Choroid plexus epithelial cell (primary cell): ENCODE results near the gene REEP3.

Experiments used
- DNase-seq: peaks from one replicate; pipeline ENCODE4 v3.0.0-alpha.2; 2010; ENCODE audit warnings: low read depth
- H3K4me3 ChIP-seq: 2 replicates; pipeline ENCODE4 v1.5.1; 2011; ENCODE audit warnings: low read depth, mild to moderate bottlenecking, control low read depth, low read length, moderate library complexity
- TF ChIP-seq, protein P1 (sequence below): conservative IDR thresholded peaks from 2 replicates; pipeline ENCODE4 v1.5.1; 2011; ENCODE audit warnings: low read depth, mild to moderate bottlenecking, control low read depth, inconsistent platforms, low read length, moderate library complexity

Gene REEP3

DNA sequence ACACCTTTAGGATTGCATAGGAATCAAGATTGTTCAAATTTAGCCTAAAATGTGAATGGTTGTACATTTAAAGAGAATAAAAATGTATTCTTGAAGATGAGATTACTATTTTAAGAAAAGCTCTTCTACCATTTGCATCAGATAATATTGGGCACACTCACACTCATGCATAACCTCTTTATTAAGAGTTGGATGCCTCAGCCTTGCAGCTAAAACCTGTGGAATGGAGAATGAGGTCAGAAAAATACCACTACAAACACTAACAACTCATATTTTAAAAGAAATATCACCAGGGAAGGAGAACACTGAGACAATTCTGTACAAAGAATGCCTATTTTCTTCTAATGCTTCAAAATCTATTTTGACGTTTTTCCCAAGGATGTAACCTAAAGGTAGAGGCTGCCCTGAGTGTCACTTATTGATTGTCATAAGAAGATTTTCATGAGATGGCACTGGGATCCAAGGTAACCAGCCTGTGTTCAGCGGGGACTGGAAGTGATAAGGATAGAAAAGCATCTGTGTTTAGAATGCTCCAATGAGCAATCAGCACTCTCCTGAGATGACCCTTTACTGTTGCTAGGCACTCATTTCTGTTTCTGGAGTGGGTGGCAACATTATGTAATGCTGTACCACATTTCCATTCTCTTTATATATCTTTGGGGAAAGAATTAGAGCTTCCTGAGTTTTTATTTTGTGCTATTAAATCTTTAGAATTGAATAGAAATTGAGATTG, 26.6 kb downstream of the REEP3 start:
- H3K4me3 ChIP-seq, result no peak overlapping the region
- peak; percentile 30 for DNase-seq
- TF ChIP-seq, protein P1, sequence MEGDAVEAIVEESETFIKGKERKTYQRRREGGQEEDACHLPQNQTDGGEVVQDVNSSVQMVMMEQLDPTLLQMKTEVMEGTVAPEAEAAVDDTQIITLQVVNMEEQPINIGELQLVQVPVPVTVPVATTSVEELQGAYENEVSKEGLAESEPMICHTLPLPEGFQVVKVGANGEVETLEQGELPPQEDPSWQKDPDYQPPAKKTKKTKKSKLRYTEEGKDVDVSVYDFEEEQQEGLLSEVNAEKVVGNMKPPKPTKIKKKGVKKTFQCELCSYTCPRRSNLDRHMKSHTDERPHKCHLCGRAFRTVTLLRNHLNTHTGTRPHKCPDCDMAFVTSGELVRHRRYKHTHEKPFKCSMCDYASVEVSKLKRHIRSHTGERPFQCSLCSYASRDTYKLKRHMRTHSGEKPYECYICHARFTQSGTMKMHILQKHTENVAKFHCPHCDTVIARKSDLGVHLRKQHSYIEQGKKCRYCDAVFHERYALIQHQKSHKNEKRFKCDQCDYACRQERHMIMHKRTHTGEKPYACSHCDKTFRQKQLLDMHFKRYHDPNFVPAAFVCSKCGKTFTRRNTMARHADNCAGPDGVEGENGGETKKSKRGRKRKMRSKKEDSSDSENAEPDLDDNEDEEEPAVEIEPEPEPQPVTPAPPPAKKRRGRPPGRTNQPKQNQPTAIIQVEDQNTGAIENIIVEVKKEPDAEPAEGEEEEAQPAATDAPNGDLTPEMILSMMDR, result no peak

- H3K4me3 ChIP-seq, result no peak overlapping the region
- TF ChIP-seq, protein P1, result no peak
- DNase-seq, result no peak
Observed at GRCh38 chr10:63548860-63549259, 27.7 kb downstream of the REEP3 start.

DNA sequence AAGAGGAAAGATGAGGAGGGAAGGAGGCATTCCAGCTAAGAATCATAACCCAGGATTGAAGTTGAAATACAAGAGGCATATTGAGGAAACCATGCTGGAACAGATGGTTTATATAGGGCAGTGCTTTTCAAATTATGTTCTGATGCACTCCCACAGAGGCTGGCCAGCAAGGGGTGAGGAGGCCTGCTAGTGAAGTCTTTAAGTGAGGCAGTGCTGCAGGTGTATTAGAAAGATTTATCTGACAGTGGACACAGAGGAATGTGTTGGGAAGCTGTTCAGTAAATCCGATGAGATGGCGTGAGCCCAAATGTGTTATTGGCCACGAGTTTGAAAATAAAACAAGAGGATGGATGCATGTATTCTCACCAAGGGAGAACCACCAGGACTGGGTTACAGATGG, 28.6 kb downstream of the REEP3 start:
- no peak overlapping the region for H3K4me3 ChIP-seq
- DNase-seq, result no peak
- TF ChIP-seq, protein P1, result no peak

GRCh38 chr10:63553031-63553430, 31.8 kb downstream of the REEP3 start:
- peak; percentile 91 for DNase-seq
- TF ChIP-seq, protein P1, result no peak
- H3K4me3 ChIP-seq, result no peak overlapping the region

GRCh38 chr10:63553473-63553872, 32.3 kb downstream of the REEP3 start:
- TF ChIP-seq, protein P1, result no peak
- no peak overlapping the region for H3K4me3 ChIP-seq
- DNase-seq, result peak; percentile 44

- DNase-seq, result peak; percentile 97
- no peak overlapping the region for H3K4me3 ChIP-seq
- TF ChIP-seq, protein P1, result no peak
Observed at GRCh38 chr10:63554657-63555056, 33.5 kb downstream of the REEP3 start.

DNA sequence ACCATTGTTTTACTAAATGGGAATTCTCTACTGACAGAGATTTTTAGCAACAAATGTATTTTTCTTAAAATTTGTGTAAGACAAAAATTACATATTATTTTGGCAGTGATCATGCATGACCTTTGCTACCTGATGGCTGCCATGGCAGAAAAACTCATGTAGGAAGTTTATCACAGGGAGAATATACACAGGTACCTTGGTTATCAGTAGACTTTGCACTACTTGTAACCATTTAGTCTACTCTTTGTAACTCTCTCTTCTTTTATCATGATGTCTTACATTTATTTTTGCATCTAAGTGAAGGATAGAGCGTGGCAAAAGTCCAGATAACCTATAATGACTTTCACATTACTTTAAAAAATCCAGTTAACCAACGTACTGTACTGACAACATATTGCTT, 34.1 kb downstream of the REEP3 start:
- no peak overlapping the region for H3K4me3 ChIP-seq
- TF ChIP-seq, protein P1, result no peak
- DNase-seq, result peak; percentile 9
